PC-9 (cell line): ENCODE results near the gene SDK2. TPM values are rescaled to one million over a fixed set of nuclear protein-coding genes. Genes with fewer than 3 reads are reported as not detected.

ENCODE experiments used
- BruUV-seq: library from RNA; stranded (reverse); fragments of 400-500 nt; replicated peaks from 2 replicates; lab custom pipeline; 2021; lab: Mats Ljungman, UMichigan
- CTCF ChIA-PET: fragments of 300-600 bp; sonication (Branson Sonifier 250); formaldehyde crosslinking; loops from one replicate; lab custom pipeline; 2022; ENCODE audit warnings: antibody characterized with exemption; lab: Charles Lee
- POLR2A ChIA-PET: fragments of 300-600 bp; sonication (Branson Sonifier 250); formaldehyde crosslinking; loops from one replicate; lab custom pipeline; 2022; ENCODE audit warnings: antibody characterized with exemption; ENCODE audit not compliant: unreplicated experiment; lab: Charles Lee
- DNase-seq, 2 experiments: peaks; one replicate each; pipeline versions ENCODE4 v3.0.0 to v3.0.0-alpha.2; 2015 to 2022; ENCODE audit warnings: mixed read lengths in 1 of 2
- H2AFZ ChIP-seq: fragments of 200-600 bp; sonication (generic); 2 replicates; pipeline ENCODE4 v1.8.1; 2017; ENCODE audit warnings: antibody characterized with exemption
- H3F3A ChIP-seq: fragments of 200-600 bp; sonication (generic); 2 replicates; pipeline ENCODE4 v1.8.1; 2017; ENCODE audit warnings: antibody characterized with exemption, mild to moderate bottlenecking, low read depth; ENCODE audit not compliant: insufficient read depth
- H3K27ac ChIP-seq: fragments of 200-600 bp; sonication (generic); 2 replicates; pipeline ENCODE4 v1.6.1; 2016; ENCODE audit warnings: mixed run types
- H3K27me3 ChIP-seq: fragments of 200-600 bp; sonication (generic); 2 replicates; pipeline ENCODE4 v1.6.1; 2016; ENCODE audit warnings: low read depth, mixed run types; ENCODE audit not compliant: insufficient read depth
- H3K36me3 ChIP-seq: fragments of 200-600 bp; sonication (generic); 2 replicates; pipeline ENCODE4 v1.6.1; 2016; ENCODE audit warnings: low read depth, mixed run types
- H3K4me1 ChIP-seq: fragments of 200-600 bp; sonication (generic); replicated peaks from 2 replicates; pipeline ENCODE4 v1.6.1; 2016; ENCODE audit warnings: mixed run types; ENCODE audit not compliant: insufficient read depth
- H3K4me2 ChIP-seq: fragments of 200-600 bp; sonication (generic); 2 replicates; pipeline ENCODE4 v1.6.1; 2017; ENCODE audit warnings: mixed run types
- H3K4me3 ChIP-seq: fragments of 200-600 bp; sonication (generic); 2 replicates; pipeline ENCODE4 v1.6.1; 2016; ENCODE audit warnings: mixed run types
- H3K79me2 ChIP-seq: fragments of 200-600 bp; sonication (generic); 2 replicates; pipeline ENCODE4 v1.6.1; 2017; ENCODE audit warnings: low read depth, mixed run types
- H3K9me2 ChIP-seq: fragments of 200-600 bp; sonication (generic); 2 replicates; pipeline ENCODE4 v1.8.1; 2017; ENCODE audit warnings: mild to moderate bottlenecking; ENCODE audit not compliant: insufficient read depth
- H3K9me3 ChIP-seq: fragments of 200-600 bp; sonication (generic); 2 replicates; pipeline ENCODE4 v1.8.1; 2016; ENCODE audit warnings: low read depth; ENCODE audit not compliant: insufficient read depth
- H4K20me1 ChIP-seq: fragments of 200-600 bp; sonication (generic); 2 replicates; pipeline ENCODE4 v1.8.1; 2017; ENCODE audit not compliant: insufficient read depth
- EZH2 ChIP-seq: fragments of 200-600 bp; sonication (generic); IDR thresholded peaks from 2 replicates; pipeline ENCODE4 v1.8.0; 2017; ENCODE audit warnings: antibody characterized with exemption, low read depth
- intact Hi-C: fragments of 100-400 bp; cut with micrococcal nuclease; formaldehyde crosslinking; loops from one replicate; pipeline ENCODE4 v1.10.0; 2022; ENCODE audit not compliant: unreplicated experiment
- total RNA-seq: library from RNA; stranded (reverse); gene quantifications from 2 replicates; pipeline ENCODE4 v1.2.3, GENCODE V29; 2021
- TF ChIP-seq, protein P1 (sequence below): fragments of 200-600 bp; sonication (generic); conservative IDR thresholded peaks from 2 replicates; pipeline ENCODE4 v1.6.1; 2017; ENCODE audit warnings: mixed run types, antibody characterized with exemption, mild to moderate bottlenecking, moderate library complexity

SDK2 gene
- total RNA-seq, 1 experiment from 2014 or later: 0.04 TPM

- Histone ChIP-seq H3F3A (no peaks in the 10 kb centered on the region), H3K4me1 (no peaks in the 10 kb centered on the region), H3K4me3 (no peak overlapping the region), H3K79me2 (no peaks in the 10 kb centered on the region), H3K27ac (no peak overlapping the region), H3K4me2 (no peak overlapping the region), H4K20me1 (no peaks in the 10 kb centered on the region), H3K27me3 (peaks cover 98% of the 10 kb centered on the region), H3K36me3 (no peaks in the 10 kb centered on the region), H3K9me3 (no peaks in the 10 kb centered on the region), H2AFZ (no peak overlapping the region), H3K9me2 (no peaks in the 10 kb centered on the region)
- TF ChIP-seq EZH2: no peak
- TF ChIP-seq, protein P1, sequence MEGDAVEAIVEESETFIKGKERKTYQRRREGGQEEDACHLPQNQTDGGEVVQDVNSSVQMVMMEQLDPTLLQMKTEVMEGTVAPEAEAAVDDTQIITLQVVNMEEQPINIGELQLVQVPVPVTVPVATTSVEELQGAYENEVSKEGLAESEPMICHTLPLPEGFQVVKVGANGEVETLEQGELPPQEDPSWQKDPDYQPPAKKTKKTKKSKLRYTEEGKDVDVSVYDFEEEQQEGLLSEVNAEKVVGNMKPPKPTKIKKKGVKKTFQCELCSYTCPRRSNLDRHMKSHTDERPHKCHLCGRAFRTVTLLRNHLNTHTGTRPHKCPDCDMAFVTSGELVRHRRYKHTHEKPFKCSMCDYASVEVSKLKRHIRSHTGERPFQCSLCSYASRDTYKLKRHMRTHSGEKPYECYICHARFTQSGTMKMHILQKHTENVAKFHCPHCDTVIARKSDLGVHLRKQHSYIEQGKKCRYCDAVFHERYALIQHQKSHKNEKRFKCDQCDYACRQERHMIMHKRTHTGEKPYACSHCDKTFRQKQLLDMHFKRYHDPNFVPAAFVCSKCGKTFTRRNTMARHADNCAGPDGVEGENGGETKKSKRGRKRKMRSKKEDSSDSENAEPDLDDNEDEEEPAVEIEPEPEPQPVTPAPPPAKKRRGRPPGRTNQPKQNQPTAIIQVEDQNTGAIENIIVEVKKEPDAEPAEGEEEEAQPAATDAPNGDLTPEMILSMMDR: no peak
- no TSS peak for BruUV-seq
- DNase-seq: no peak
- POLR2A ChIA-PET: no interaction called here
- intact Hi-C loops: no loop called here
- CTCF ChIA-PET: no interaction called here
Observed at GRCh38 chr17:73562896-73563295, 81.3 kb downstream of the SDK2 start.

DNA sequence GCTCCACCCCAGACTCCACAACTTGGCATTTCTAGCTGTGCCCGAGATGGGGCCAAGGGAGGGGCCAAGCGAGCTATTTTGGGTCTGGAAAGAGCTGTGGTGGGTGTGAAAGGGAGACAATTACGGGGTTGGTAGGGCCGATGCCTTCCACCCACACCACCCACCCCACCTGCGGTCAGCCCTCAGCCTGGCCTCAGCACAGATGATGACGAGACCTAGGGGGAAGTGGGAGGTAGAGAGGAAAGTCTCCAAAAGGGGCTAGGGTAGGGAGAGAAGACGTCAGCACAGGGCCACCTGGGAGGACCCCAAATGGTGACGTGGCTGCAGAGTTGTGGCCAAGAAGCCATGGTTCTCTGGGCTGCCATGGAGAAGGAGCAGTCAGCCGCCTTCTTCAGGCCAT, 83.1 kb downstream of the SDK2 start:
- Histone ChIP-seq H3K79me2 (no peaks in the 10 kb centered on the region), H3K4me3 (no peak overlapping the region), H2AFZ (no peak overlapping the region), H3K9me2 (no peaks in the 10 kb centered on the region), H3K27ac (no peak overlapping the region), H4K20me1 (no peaks in the 10 kb centered on the region), H3K9me3 (no peaks in the 10 kb centered on the region), H3K4me2 (no peak overlapping the region), H3K27me3 (peaks cover 94% of the 10 kb centered on the region), H3K4me1 (no peaks in the 10 kb centered on the region), H3K36me3 (no peaks in the 10 kb centered on the region), H3F3A (no peaks in the 10 kb centered on the region)
- TF ChIP-seq EZH2: no peak
- TF ChIP-seq, protein P1: no peak
- DNase-seq: no peak
- POLR2A ChIA-PET: no interaction called here
- BruUV-seq: no TSS peak
- intact Hi-C loops: no loop called here
- CTCF ChIA-PET: no interaction called here

- Histone ChIP-seq H3K36me3 (no peaks in the 10 kb centered on the region), H3K79me2 (no peaks in the 10 kb centered on the region), H3K4me3 (no peak overlapping the region), H4K20me1 (no peaks in the 10 kb centered on the region), H3K4me1 (no peaks in the 10 kb centered on the region), H3K9me3 (no peaks in the 10 kb centered on the region), H3K9me2 (no peaks in the 10 kb centered on the region), H3K27me3 (peaks cover 94% of the 10 kb centered on the region), H3K27ac (no peak overlapping the region), H2AFZ (no peak overlapping the region), H3F3A (no peaks in the 10 kb centered on the region), H3K4me2 (no peak overlapping the region)
- TF ChIP-seq, protein P1: no peak
- TF ChIP-seq EZH2: no peak
- intact Hi-C loops: no loop called here
- no TSS peak for BruUV-seq
- DNase-seq: no peak
- ChIA-PET POLR2A (no interaction called here), CTCF (no interaction called here)
Observed at GRCh38 chr17:73560661-73561060, 83.6 kb downstream of the SDK2 start.
